Keratinocyte (primary cell): ENCODE results near the gene ERO1B.
"Not testable (repeated sequence)": the region's sequence is repeated elsewhere in the genome, so short reads cannot be mapped to it uniquely, and the experiment has no call there.

Experiments used
- CTCF ChIP-seq, 3 experiments: IDR thresholded peaks in 1 of 3; conservative IDR thresholded peaks in 1 of 3; optimal IDR thresholded peaks in 1 of 3; 2 replicates in 2 of 3; 3 replicates in 1 of 3; pipeline versions ENCODE3 to v1.5.1; 2011; ENCODE audit warnings: low read length in 3 of 3, mild to moderate bottlenecking in 3 of 3, moderate library complexity in 2 of 3, control low read depth in 1 of 3, inconsistent platforms in 1 of 3; ENCODE audit not compliant: insufficient read depth in 2 of 3; ENCODE audit errors: extremely low read depth in 1 of 3
- EZH2 ChIP-seq: IDR thresholded peaks from one replicate; pipeline ENCODE4 v1.6.1; 2012; ENCODE audit warnings: inconsistent platforms, mild to moderate bottlenecking, low read length, moderate library complexity

DNA sequence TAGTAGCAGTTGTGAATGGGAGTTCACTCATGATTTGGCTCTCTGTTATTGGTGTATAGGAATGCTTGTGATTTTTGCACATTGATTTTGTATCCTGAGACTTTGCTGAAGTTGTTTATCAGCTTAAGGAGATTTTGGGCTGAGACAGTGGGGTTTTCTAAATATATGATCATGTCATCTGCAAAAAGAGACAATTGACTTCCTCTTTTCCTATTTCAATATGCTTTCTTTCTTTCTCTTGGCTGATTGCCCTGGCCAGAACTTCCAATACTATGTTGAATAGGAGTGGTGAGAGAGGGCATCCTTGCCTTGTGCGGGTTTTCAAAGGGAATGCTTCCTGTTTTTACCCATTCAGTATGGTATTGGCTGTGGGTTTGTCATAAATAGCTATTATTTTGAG lies 93.7 kb downstream of the ERO1B start:
- TF ChIP-seq CTCF (optimal IDR thresholded peaks at IDR 0.05 in 1 of 3, IDR thresholded peaks at IDR 0.05 in 1 of 3, conservative IDR thresholded peaks at IDR 0.05 in 1 of 3; ENCODE audit: extremely low read depth in 1 of 3, insufficient read depth in 2 of 3, low read length in 3 of 3); EZH2: not testable (repeated sequence)
